IMR-90 (cell line): ENCODE measurements around the gene IGF1. TPM values are rescaled to one million over a fixed set of nuclear protein-coding genes. Genes with fewer than 3 reads are reported as not detected.

Experiments
- ATAC-seq: fragments of 200-7000 bp; cut with Tn5 transposase; 2 replicates; pipeline ENCODE4 v1.9.1; 2020; ENCODE audit warnings: low read depth, mild to moderate bottlenecking, moderate library complexity
- BruUV-seq: library from RNA; stranded (reverse); fragments of 400-500 nt; replicated peaks from 2 replicates; lab custom pipeline; 2021; lab: Mats Ljungman, UMichigan
- CTCF ChIA-PET: fragments of 300-600 bp; formaldehyde crosslinking; extraction: SDS; loops from one replicate; lab custom pipeline; 2021; ENCODE audit warnings: antibody characterized with exemption; lab: Yijun Ruan, JAX
- POLR2A ChIA-PET: fragments of 300-600 bp; sonication (Branson Sonifier 250); formaldehyde crosslinking; loops from one replicate; lab custom pipeline; 2022; ENCODE audit warnings: antibody characterized with exemption; ENCODE audit not compliant: unreplicated experiment; lab: Charles Lee
- DNase-seq: peaks from one replicate; pipeline ENCODE4 v3.0.0; 2013
- H2AFZ ChIP-seq: replicated peaks from 2 replicates; pipeline ENCODE3; 2013; ENCODE audit warnings: low read length, mild to moderate bottlenecking; ENCODE audit not compliant: poor library complexity
- H2AK5ac ChIP-seq: 2 replicates; pipeline ENCODE4 v1.6.1; 2013; ENCODE audit warnings: low read depth, low read length, inconsistent platforms
- H2AK9ac ChIP-seq: replicated peaks from 2 replicates; pipeline ENCODE3; 2013; ENCODE audit warnings: mild to moderate bottlenecking, low read depth, low read length, moderate library complexity; ENCODE audit not compliant: poor library complexity
- H2BK120ac ChIP-seq: 2 replicates; pipeline ENCODE4 v1.6.1; 2013; ENCODE audit warnings: low read depth, low read length, inconsistent platforms
- H2BK15ac ChIP-seq: 3 replicates; pipeline ENCODE4 v1.6.1; 2013; ENCODE audit warnings: low read depth, low read length, inconsistent platforms
- H2BK20ac ChIP-seq: 2 replicates; pipeline ENCODE4 v1.6.1; 2013; ENCODE audit warnings: low read depth, mild to moderate bottlenecking, inconsistent platforms, low read length, moderate library complexity
- H2BK5ac ChIP-seq: 2 replicates; pipeline ENCODE4 v1.6.1; 2013; ENCODE audit warnings: mild to moderate bottlenecking, low read depth, low read length, inconsistent platforms; ENCODE audit not compliant: poor library complexity, severe bottlenecking
- H3K14ac ChIP-seq: replicated peaks from 2 replicates; pipeline ENCODE4 v1.6.1; 2013; ENCODE audit warnings: low read depth, low read length, inconsistent platforms
- H3K18ac ChIP-seq: 2 replicates; pipeline ENCODE4 v1.6.1; 2013; ENCODE audit warnings: low read depth, low read length, control low read depth
- H3K23ac ChIP-seq: 2 replicates; pipeline ENCODE4 v1.6.1; 2013; ENCODE audit warnings: low read depth, low read length, inconsistent platforms
- H3K27ac ChIP-seq: 2 replicates; pipeline ENCODE4 v1.5.1; 2013; ENCODE audit warnings: mild to moderate bottlenecking, control low read depth, low read length; ENCODE audit not compliant: insufficient read depth
- H3K27me3 ChIP-seq: 2 replicates; pipeline ENCODE4 v1.6.1; 2013; ENCODE audit warnings: low read length; ENCODE audit not compliant: control insufficient read depth, insufficient read depth
- H3K36me3 ChIP-seq: 2 replicates; pipeline ENCODE4 v1.6.1; 2013; ENCODE audit warnings: low read length, mixed read lengths; ENCODE audit not compliant: control insufficient read depth, insufficient read depth
- H3K4ac ChIP-seq: 2 replicates; pipeline ENCODE4 v1.6.1; 2013; ENCODE audit warnings: low read depth, low read length, inconsistent platforms
- H3K4me1 ChIP-seq: 2 replicates; pipeline ENCODE4 v1.6.1; 2013; ENCODE audit warnings: low read length, mixed read lengths; ENCODE audit not compliant: control insufficient read depth, insufficient read depth
- H3K4me2 ChIP-seq: 2 replicates; pipeline ENCODE4 v1.6.1; 2013; ENCODE audit warnings: low read depth, mild to moderate bottlenecking, control low read depth, low read length, moderate library complexity
- H3K4me3 ChIP-seq: 2 replicates; pipeline ENCODE4 v1.5.1; 2013; ENCODE audit warnings: low read depth, mild to moderate bottlenecking, control low read depth, low read length, moderate library complexity; ENCODE audit not compliant: insufficient read depth
- H3K56ac ChIP-seq: 2 replicates; pipeline ENCODE4 v1.6.1; 2013; ENCODE audit warnings: low read length, inconsistent platforms; ENCODE audit not compliant: insufficient read depth; ENCODE audit errors: extremely low read depth
- H3K79me1 ChIP-seq, 2 experiments: 2 replicates each; pipeline ENCODE4 v1.6.1; 2013; ENCODE audit warnings: low read length in 2 of 2, inconsistent platforms in 1 of 2, low read depth in 1 of 2
- H3K9ac ChIP-seq: 2 replicates; pipeline ENCODE4 v1.6.1; 2013; ENCODE audit warnings: low read depth, low read length, control low read depth
- H3K9me1 ChIP-seq: 2 replicates; pipeline ENCODE4 v1.6.1; 2013; ENCODE audit warnings: low read length, inconsistent platforms; ENCODE audit not compliant: insufficient read depth
- H3K9me3 ChIP-seq: 2 replicates; pipeline ENCODE4 v1.6.1; 2013; ENCODE audit warnings: low read length; ENCODE audit not compliant: control insufficient read depth, insufficient read depth
- H4K20me1 ChIP-seq: 2 replicates; pipeline ENCODE4 v1.6.1; 2013; ENCODE audit warnings: low read length, inconsistent platforms; ENCODE audit not compliant: insufficient read depth
- H4K5ac ChIP-seq: 2 replicates; pipeline ENCODE4 v1.6.1; 2013; ENCODE audit warnings: mild to moderate bottlenecking, low read depth, low read length, control low read depth
- H4K8ac ChIP-seq, 2 experiments: 2 replicates each; pipeline ENCODE4 v1.6.1; 2013; ENCODE audit warnings: low read depth in 2 of 2, low read length in 2 of 2, control low read depth in 1 of 2, inconsistent platforms in 1 of 2
- H4K91ac ChIP-seq: 2 replicates; pipeline ENCODE4 v1.6.1; 2013; ENCODE audit warnings: low read depth, low read length, inconsistent platforms; ENCODE audit not compliant: insufficient read depth
- BHLHE40 ChIP-seq: fragments of 150-350 bp; IDR thresholded peaks from 2 replicates; pipeline ENCODE4 v1.6.1; 2016; ENCODE audit warnings: mild to moderate bottlenecking, low read depth, low read length
- CEBPB ChIP-seq: IDR thresholded peaks from 2 replicates; pipeline ENCODE4 v1.6.1; 2012; ENCODE audit warnings: low read depth, low read length, improper control_type of control experiment
- CHD1 ChIP-seq: IDR thresholded peaks from 2 replicates; pipeline ENCODE4 v1.6.1; 2012; ENCODE audit warnings: low read depth, low read length, improper control_type of control experiment
- ELK1 ChIP-seq: fragments of 150-350 bp; IDR thresholded peaks from 2 replicates; pipeline ENCODE4 v1.6.1; 2016; ENCODE audit warnings: low read depth, mild to moderate bottlenecking, low read length, moderate library complexity, borderline replicate concordance
- FOS ChIP-seq: fragments of 150-350 bp; IDR thresholded peaks from 2 replicates; pipeline ENCODE4 v1.6.1; 2016; ENCODE audit warnings: low read depth, low read length
- MAFK ChIP-seq: IDR thresholded peaks from 2 replicates; pipeline ENCODE4 v1.6.1; 2012; ENCODE audit warnings: low read depth, low read length, improper control_type of control experiment
- MAZ ChIP-seq: IDR thresholded peaks from 2 replicates; pipeline ENCODE4 v1.6.1; 2012; ENCODE audit warnings: low read depth, mild to moderate bottlenecking, low read length, improper control_type of control experiment, moderate library complexity, borderline replicate concordance
- MXI1 ChIP-seq: IDR thresholded peaks from 2 replicates; pipeline ENCODE4 v1.6.1; 2012; ENCODE audit warnings: low read depth, mild to moderate bottlenecking, low read length, moderate library complexity, borderline replicate concordance
- NFE2L2 ChIP-seq: fragments of 150-350 bp; IDR thresholded peaks from 2 replicates; pipeline ENCODE4 v1.6.1; 2016; ENCODE audit warnings: low read depth, mild to moderate bottlenecking, low read length
- POLR2A ChIP-seq: IDR thresholded peaks from 2 replicates; pipeline ENCODE4 v1.6.1; 2012; ENCODE audit warnings: mild to moderate bottlenecking, low read depth, low read length
- RAD21 ChIP-seq: IDR thresholded peaks from 2 replicates; pipeline ENCODE4 v1.6.1; 2012; ENCODE audit warnings: low read length, improper control_type of control experiment
- RCOR1 ChIP-seq: IDR thresholded peaks from 2 replicates; pipeline ENCODE4 v1.6.1; 2012; ENCODE audit warnings: mild to moderate bottlenecking, low read length, improper control_type of control experiment; ENCODE audit not compliant: insufficient replicate concordance
- RFX5 ChIP-seq: IDR thresholded peaks from 2 replicates; pipeline ENCODE4 v1.8.0; 2012; ENCODE audit warnings: low read depth, mild to moderate bottlenecking, low read length, moderate library complexity
- SMC3 ChIP-seq: fragments of 150-350 bp; IDR thresholded peaks from 2 replicates; pipeline ENCODE4 v1.6.1; 2016; ENCODE audit warnings: low read depth, mild to moderate bottlenecking, antibody characterized with exemption, low read length, moderate library complexity
- USF2 ChIP-seq: fragments of 150-350 bp; IDR thresholded peaks from 2 replicates; pipeline ENCODE4 v1.6.1; 2017; ENCODE audit warnings: mild to moderate bottlenecking, antibody characterized with exemption, low read length, low read depth
- WGBS, 2 experiments: methylation state at CpG; one replicate each; pipeline versions ENCODE4 v1.1.5 to v1.1.7; 2013; ENCODE audit warnings: missing lambda C conversion rate in 2 of 2; ENCODE audit not compliant: insufficient read length in 1 of 2; ENCODE audit errors: extremely low coverage in 2 of 2; 5-methylcytosine and 5-hydroxymethylcytosine counted together
- dilution Hi-C: fragments of 300-500 bp; cut with HindIII; formaldehyde crosslinking; loops from one replicate; pipeline ENCODE4 v1.14.3; 2018; ENCODE audit warnings: low sequenced_read_pairs; ENCODE audit not compliant: unreplicated experiment
- in situ Hi-C: fragments of 300-500 bp; cut with MboI; formaldehyde crosslinking; loops from 3 replicates; pipeline ENCODE4 v1.14.3; 2019; ENCODE audit warnings: low sequenced_read_pairs, inconsistent platforms, mixed read lengths
- intact Hi-C: fragments of 100-400 bp; cut with micrococcal nuclease; formaldehyde crosslinking; loops from 2 replicates; pipeline ENCODE4 v1.10.0; 2022
- polyA plus RNA-seq, 3 experiments: library from polyadenylated mRNA; depleted of rRNA; stranded (reverse); fragments of >200 nt; gene quantifications; 2 replicates each; pipeline ENCODE4 v1.2.3, GENCODE V29; 2012; ENCODE audit warnings: low replicate concordance in 1 of 3
- total RNA-seq: library from RNA; depleted of rRNA; stranded (reverse); fragments of >200 nt; gene quantifications from 2 replicates; pipeline ENCODE4 v1.2.3, GENCODE V29; 2012
- TF ChIP-seq, protein P1 (sequence below): conservative IDR thresholded peaks from 2 replicates; pipeline ENCODE4 v1.5.1; 2012; ENCODE audit warnings: mild to moderate bottlenecking, low read depth, low read length, improper control_type of control experiment

The IGF1 gene
- total and polyA plus RNA-seq, 2 of the 4 experiments (the other 2 are of a cell fraction), result under 0.01 to 0.12 TPM

- Histone ChIP-seq H3K36me3 (no peaks in the 10 kb centered on the region), H4K91ac (no peak overlapping the region; the same call in 1 of the 2 replicates), H3K9ac (no peak overlapping the region), H3K4me1 (no peaks in the 10 kb centered on the region; the same call in 1 of the 2 replicates), H4K5ac (no peak overlapping the region), H4K8ac (no peak overlapping the region), H3K27ac (no peak overlapping the region), H3K79me1 (no peaks in the 10 kb centered on the region), H3K4me2 (no peak overlapping the region), H3K27me3 (no peaks in the 10 kb centered on the region), H2BK15ac (peak overlapping the region; percentile 57; the same call in 1 of the 3 replicates), H2BK5ac (no peak overlapping the region), H3K4me3 (no peak overlapping the region), H3K56ac (no peak overlapping the region), H3K23ac (no peak overlapping the region), H3K14ac (no peak overlapping the region), H3K18ac (no peak overlapping the region), H3K9me1 (no peaks in the 10 kb centered on the region), H3K9me3 (no peaks in the 10 kb centered on the region), H4K20me1 (no peaks in the 10 kb centered on the region), H2AFZ (no peak overlapping the region), H2BK120ac (no peak overlapping the region), H3K4ac (no peak overlapping the region), H2AK9ac (no peak overlapping the region), H2BK20ac (no peak overlapping the region), H2AK5ac (no peak overlapping the region)
- TF ChIP-seq MAZ (no peak), MXI1 (no peak), RFX5 (no peak), RCOR1 (no peak), RAD21 (no peak), BHLHE40 (no peak), POLR2A (no peak), FOS (no peak), CEBPB (no peak), CHD1 (no peak), USF2 (no peak), NFE2L2 (no peak), ELK1 (no peak), MAFK (no peak), SMC3 (no peak)
- TF ChIP-seq, protein P1, sequence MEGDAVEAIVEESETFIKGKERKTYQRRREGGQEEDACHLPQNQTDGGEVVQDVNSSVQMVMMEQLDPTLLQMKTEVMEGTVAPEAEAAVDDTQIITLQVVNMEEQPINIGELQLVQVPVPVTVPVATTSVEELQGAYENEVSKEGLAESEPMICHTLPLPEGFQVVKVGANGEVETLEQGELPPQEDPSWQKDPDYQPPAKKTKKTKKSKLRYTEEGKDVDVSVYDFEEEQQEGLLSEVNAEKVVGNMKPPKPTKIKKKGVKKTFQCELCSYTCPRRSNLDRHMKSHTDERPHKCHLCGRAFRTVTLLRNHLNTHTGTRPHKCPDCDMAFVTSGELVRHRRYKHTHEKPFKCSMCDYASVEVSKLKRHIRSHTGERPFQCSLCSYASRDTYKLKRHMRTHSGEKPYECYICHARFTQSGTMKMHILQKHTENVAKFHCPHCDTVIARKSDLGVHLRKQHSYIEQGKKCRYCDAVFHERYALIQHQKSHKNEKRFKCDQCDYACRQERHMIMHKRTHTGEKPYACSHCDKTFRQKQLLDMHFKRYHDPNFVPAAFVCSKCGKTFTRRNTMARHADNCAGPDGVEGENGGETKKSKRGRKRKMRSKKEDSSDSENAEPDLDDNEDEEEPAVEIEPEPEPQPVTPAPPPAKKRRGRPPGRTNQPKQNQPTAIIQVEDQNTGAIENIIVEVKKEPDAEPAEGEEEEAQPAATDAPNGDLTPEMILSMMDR, result no peak
- dilution Hi-C loops (no loop called here), in situ Hi-C loops (loop anchor here (25.0 kb wide), 2 partner anchors 174 to 549 kb away; no protein-coding TSS in a partner anchor), intact Hi-C loops (no loop called here)
- ChIA-PET POLR2A (no interaction called here), CTCF (no interaction called here)
- DNase-seq (no peak), ATAC-seq (no peak)
- no CpG with 5 or more reads among the region's 2 CpGs for WGBS, 2 experiments
- BruUV-seq, result no TSS peak
These were observed 5.8 kb upstream of the IGF1 start for GRCh38 chr12:102486153-102486552.
